HepG2 (cell line): ENCODE data around the gene MXRA8. TPM values are rescaled to one million over a fixed set of nuclear protein-coding genes. Genes with fewer than 3 reads are reported as not detected.

Source experiments
- ATF7 ChIP-seq, 2 experiments: fragments of 450-650 bp in 1 of 2; sonication (generic) in 1 of 2; formaldehyde crosslinking in 1 of 2; IDR thresholded peaks; 2 replicates each; pipeline versions ENCODE4 v1.4.0 to v1.6.1; 2016 to 2020; ENCODE audit warnings: antibody characterized with exemption in 1 of 2, mild to moderate bottlenecking in 1 of 2, missing genetic modification reagents in 1 of 2
- IKZF1 ChIP-seq: fragments of 450-650 bp; IDR thresholded peaks from 2 replicates; pipeline ENCODE4 v1.7.1; 2016
- LCORL ChIP-seq, 2 experiments: fragments of 450-650 bp in 1 of 2; sonication (generic) in 1 of 2; formaldehyde crosslinking in 1 of 2; IDR thresholded peaks; 2 replicates each; pipeline versions ENCODE4 v1.5.0 to v1.6.1; 2017 to 2020; ENCODE audit warnings: antibody characterized with exemption in 1 of 2, missing genetic modification reagents in 1 of 2
- MBNL3 ChIP-seq: fragments of 250-450 bp; sonication (Bioruptor Pico); conservative IDR thresholded peaks from 2 replicates; pipeline ENCODE4 v1.8.0; 2022; ENCODE audit warnings: mild to moderate bottlenecking, inconsistent platforms
- SP5 ChIP-seq: IDR thresholded peaks from 2 replicates; pipeline ENCODE4 v1.6.1; 2016; ENCODE audit warnings: low read depth, borderline replicate concordance
- TEAD3 ChIP-seq: optimal IDR thresholded peaks from 2 replicates; pipeline ENCODE3; 2016; ENCODE audit warnings: borderline replicate concordance
- WIZ ChIP-seq: sonication (generic); formaldehyde crosslinking; IDR thresholded peaks from 2 replicates; pipeline ENCODE4 v1.5.1; 2020; ENCODE audit warnings: mild to moderate bottlenecking, missing genetic modification reagents
- ZFP36L1 ChIP-seq: sonication (generic); formaldehyde crosslinking; IDR thresholded peaks from 2 replicates; pipeline ENCODE4 v1.8.0; 2022; ENCODE audit warnings: mild to moderate bottlenecking, missing genetic modification reagents, moderate library complexity
- ZNF17 ChIP-seq: sonication (generic); formaldehyde crosslinking; IDR thresholded peaks from 2 replicates; pipeline ENCODE4 v1.5.0; 2020; ENCODE audit warnings: mild to moderate bottlenecking, missing genetic modification reagents
- ZNF251 ChIP-seq: sonication (generic); formaldehyde crosslinking; IDR thresholded peaks from 2 replicates; pipeline ENCODE4 v1.9.0; 2021; ENCODE audit warnings: mild to moderate bottlenecking, missing genetic modification reagents
- ZNF264 ChIP-seq: sonication (generic); formaldehyde crosslinking; IDR thresholded peaks from 2 replicates; pipeline ENCODE4 v1.4.0; 2020; ENCODE audit warnings: missing genetic modification reagents
- ZNF431 ChIP-seq: sonication (generic); formaldehyde crosslinking; IDR thresholded peaks from 2 replicates; pipeline ENCODE4 v1.9.0; 2022; ENCODE audit warnings: missing genetic modification reagents, low read depth, mild to moderate bottlenecking, borderline replicate concordance
- ZSCAN31 ChIP-seq: sonication (generic); formaldehyde crosslinking; IDR thresholded peaks from 2 replicates; pipeline ENCODE4 v1.5.0; 2020; ENCODE audit warnings: low read depth, mild to moderate bottlenecking, missing genetic modification reagents
- polyA plus RNA-seq, 8 experiments: library from polyadenylated mRNA; depleted of rRNA in 3 of 8; stranded (reverse) in 7 of 8; unstranded in 1 of 8; fragments of >200 nt; fragmentation: Illumina TruSeq in 4 of 8; extraction: Trizol in 4 of 8; gene quantifications; 2 replicates each; pipeline versions ENCODE4 v1.2.1 to v1.2.3, GENCODE V29; 2011 to 2016; ENCODE audit warnings: low read depth in 4 of 8, missing spikeins in 1 of 8, mixed read lengths in 1 of 8; ENCODE audit not compliant: insufficient read depth in 1 of 8
- total RNA-seq, 5 experiments: library from RNA; depleted of rRNA; stranded (reverse); fragments of >200 nt; fragmentation: Illumina TruSeq; extraction: Trizol; gene quantifications; 2 replicates each; pipeline ENCODE4 v1.2.3, GENCODE V29; 2016; ENCODE audit warnings: low read depth in 1 of 5
- TF ChIP-seq, protein P1 (sequence below): sonication (generic); formaldehyde crosslinking; IDR thresholded peaks from 2 replicates; pipeline ENCODE4 v1.5.0; 2020; ENCODE audit warnings: missing genetic modification reagents, mild to moderate bottlenecking, borderline replicate concordance
- TF ChIP-seq, protein P2 (sequence below): sonication (generic); formaldehyde crosslinking; conservative IDR thresholded peaks from 2 replicates; pipeline ENCODE4 v1.8.0; 2022; ENCODE audit warnings: missing genetic modification reagents
- TF ChIP-seq, protein P3 (sequence below): sonication (generic); formaldehyde crosslinking; IDR thresholded peaks from 2 replicates; pipeline ENCODE4 v1.4.0; 2020; ENCODE audit warnings: missing genetic modification reagents
- TF ChIP-seq, protein P4 (sequence below): sonication (generic); formaldehyde crosslinking; IDR thresholded peaks from 2 replicates; pipeline ENCODE4 v1.4.0; 2020; ENCODE audit warnings: mild to moderate bottlenecking, missing genetic modification reagents
- TF ChIP-seq, protein P5 (sequence below): sonication (generic); formaldehyde crosslinking; IDR thresholded peaks from 2 replicates; pipeline ENCODE4 v1.5.1; 2020; ENCODE audit warnings: mild to moderate bottlenecking, missing genetic modification reagents, moderate library complexity
- TF ChIP-seq, protein P6 (sequence below): sonication (generic); formaldehyde crosslinking; IDR thresholded peaks from 2 replicates; pipeline ENCODE4 v1.4.0; 2020; ENCODE audit warnings: mild to moderate bottlenecking, missing genetic modification reagents
- TF ChIP-seq, protein P7 (sequence below): sonication (generic); formaldehyde crosslinking; conservative IDR thresholded peaks from 2 replicates; pipeline ENCODE4 v1.5.0; 2020; ENCODE audit warnings: missing genetic modification reagents

The MXRA8 gene
- total and polyA plus RNA-seq, 2 of the 13 experiments (the other 11 are each of a cell fraction or from before 2014, with no cell fraction given): 19.8 to 44.8 TPM

DNA sequence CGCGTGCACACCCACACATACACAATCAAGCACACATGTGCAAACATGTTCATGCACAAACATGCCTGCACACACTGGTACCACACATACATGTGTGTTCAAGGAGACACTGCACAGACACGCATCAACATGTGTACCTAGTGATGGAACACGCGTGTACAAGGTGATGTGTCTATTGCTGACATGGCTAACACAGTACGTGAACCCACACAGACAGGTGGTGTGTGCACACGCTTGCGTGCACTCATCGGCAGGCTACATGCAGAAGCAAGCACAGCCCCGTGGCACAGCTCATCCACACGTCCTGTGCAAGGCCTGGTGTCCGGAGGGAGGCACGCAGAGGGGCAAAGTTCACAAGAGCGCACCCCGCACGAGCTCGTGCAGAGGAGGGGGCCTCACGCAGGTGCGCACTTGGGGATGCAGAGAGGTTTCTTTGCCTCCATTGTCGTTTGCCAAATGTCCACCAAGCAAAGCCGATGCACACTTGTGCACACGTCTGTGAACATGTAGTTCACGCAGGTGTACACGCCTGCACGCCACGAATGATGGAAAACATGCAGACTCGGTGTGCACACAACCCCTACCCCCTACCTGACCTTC, 51.6 kb downstream of the MXRA8 start (continued):
- no peak for TF ChIP-seq WIZ (CRISPR knock-in tag)
- TF ChIP-seq, protein P1, sequence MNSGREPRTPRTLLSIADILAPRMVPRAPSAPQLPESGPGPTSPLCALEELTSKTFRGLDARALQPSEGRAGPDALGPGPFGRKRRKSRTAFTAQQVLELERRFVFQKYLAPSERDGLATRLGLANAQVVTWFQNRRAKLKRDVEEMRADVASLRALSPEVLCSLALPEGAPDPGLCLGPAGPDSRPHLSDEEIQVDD: no peak
- no peak for TF ChIP-seq LCORL (IDR thresholded peaks at IDR 0.05)
- peak; percentile 72 for TF ChIP-seq LCORL (CRISPR knock-in tag; IDR thresholded peaks at IDR 0.05)
- TF ChIP-seq ZNF251: no peak
- TF ChIP-seq, protein P2, sequence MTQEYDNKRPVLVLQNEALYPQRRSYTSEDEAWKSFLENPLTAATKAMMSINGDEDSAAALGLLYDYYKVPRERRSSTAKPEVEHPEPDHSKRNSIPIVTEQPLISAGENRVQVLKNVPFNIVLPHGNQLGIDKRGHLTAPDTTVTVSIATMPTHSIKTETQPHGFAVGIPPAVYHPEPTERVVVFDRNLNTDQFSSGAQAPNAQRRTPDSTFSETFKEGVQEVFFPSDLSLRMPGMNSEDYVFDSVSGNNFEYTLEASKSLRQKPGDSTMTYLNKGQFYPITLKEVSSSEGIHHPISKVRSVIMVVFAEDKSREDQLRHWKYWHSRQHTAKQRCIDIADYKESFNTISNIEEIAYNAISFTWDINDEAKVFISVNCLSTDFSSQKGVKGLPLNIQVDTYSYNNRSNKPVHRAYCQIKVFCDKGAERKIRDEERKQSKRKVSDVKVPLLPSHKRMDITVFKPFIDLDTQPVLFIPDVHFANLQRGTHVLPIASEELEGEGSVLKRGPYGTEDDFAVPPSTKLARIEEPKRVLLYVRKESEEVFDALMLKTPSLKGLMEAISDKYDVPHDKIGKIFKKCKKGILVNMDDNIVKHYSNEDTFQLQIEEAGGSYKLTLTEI (CRISPR knock-in tag): no peak
- no peak for TF ChIP-seq ZFP36L1 (CRISPR knock-in tag)
- TF ChIP-seq SP5 (CRISPR knock-in tag): no peak
- no peak for TF ChIP-seq ATF7 (IDR thresholded peaks at IDR 0.05)
- TF ChIP-seq ATF7 (CRISPR knock-in tag; IDR thresholded peaks at IDR 0.05): no peak
- no peak for TF ChIP-seq ZNF431 (CRISPR knock-in tag)
- TF ChIP-seq IKZF1: no peak
- TF ChIP-seq, protein P3, sequence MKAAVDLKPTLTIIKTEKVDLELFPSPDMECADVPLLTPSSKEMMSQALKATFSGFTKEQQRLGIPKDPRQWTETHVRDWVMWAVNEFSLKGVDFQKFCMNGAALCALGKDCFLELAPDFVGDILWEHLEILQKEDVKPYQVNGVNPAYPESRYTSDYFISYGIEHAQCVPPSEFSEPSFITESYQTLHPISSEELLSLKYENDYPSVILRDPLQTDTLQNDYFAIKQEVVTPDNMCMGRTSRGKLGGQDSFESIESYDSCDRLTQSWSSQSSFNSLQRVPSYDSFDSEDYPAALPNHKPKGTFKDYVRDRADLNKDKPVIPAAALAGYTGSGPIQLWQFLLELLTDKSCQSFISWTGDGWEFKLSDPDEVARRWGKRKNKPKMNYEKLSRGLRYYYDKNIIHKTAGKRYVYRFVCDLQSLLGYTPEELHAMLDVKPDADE: no peak
- TF ChIP-seq, protein P4, sequence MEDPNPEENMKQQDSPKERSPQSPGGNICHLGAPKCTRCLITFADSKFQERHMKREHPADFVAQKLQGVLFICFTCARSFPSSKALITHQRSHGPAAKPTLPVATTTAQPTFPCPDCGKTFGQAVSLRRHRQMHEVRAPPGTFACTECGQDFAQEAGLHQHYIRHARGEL (CRISPR knock-in tag): 0 out of 2 replicates have a peak, but pooled peaks have one; percentile 15
- TF ChIP-seq ZSCAN31: no peak
- no peak for TF ChIP-seq ZNF17 (CRISPR knock-in tag)
- TF ChIP-seq MBNL3 (CRISPR knock-in tag): no peak
- TF ChIP-seq, protein P5, sequence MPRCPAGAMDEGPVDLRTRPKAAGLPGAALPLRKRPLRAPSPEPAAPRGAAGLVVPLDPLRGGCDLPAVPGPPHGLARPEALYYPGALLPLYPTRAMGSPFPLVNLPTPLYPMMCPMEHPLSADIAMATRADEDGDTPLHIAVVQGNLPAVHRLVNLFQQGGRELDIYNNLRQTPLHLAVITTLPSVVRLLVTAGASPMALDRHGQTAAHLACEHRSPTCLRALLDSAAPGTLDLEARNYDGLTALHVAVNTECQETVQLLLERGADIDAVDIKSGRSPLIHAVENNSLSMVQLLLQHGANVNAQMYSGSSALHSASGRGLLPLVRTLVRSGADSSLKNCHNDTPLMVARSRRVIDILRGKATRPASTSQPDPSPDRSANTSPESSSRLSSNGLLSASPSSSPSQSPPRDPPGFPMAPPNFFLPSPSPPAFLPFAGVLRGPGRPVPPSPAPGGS (CRISPR knock-in tag): no peak
- TF ChIP-seq, protein P6, sequence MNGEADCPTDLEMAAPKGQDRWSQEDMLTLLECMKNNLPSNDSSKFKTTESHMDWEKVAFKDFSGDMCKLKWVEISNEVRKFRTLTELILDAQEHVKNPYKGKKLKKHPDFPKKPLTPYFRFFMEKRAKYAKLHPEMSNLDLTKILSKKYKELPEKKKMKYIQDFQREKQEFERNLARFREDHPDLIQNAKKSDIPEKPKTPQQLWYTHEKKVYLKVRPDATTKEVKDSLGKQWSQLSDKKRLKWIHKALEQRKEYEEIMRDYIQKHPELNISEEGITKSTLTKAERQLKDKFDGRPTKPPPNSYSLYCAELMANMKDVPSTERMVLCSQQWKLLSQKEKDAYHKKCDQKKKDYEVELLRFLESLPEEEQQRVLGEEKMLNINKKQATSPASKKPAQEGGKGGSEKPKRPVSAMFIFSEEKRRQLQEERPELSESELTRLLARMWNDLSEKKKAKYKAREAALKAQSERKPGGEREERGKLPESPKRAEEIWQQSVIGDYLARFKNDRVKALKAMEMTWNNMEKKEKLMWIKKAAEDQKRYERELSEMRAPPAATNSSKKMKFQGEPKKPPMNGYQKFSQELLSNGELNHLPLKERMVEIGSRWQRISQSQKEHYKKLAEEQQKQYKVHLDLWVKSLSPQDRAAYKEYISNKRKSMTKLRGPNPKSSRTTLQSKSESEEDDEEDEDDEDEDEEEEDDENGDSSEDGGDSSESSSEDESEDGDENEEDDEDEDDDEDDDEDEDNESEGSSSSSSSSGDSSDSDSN (CRISPR knock-in tag): peak; percentile 62
- TF ChIP-seq, protein P7, sequence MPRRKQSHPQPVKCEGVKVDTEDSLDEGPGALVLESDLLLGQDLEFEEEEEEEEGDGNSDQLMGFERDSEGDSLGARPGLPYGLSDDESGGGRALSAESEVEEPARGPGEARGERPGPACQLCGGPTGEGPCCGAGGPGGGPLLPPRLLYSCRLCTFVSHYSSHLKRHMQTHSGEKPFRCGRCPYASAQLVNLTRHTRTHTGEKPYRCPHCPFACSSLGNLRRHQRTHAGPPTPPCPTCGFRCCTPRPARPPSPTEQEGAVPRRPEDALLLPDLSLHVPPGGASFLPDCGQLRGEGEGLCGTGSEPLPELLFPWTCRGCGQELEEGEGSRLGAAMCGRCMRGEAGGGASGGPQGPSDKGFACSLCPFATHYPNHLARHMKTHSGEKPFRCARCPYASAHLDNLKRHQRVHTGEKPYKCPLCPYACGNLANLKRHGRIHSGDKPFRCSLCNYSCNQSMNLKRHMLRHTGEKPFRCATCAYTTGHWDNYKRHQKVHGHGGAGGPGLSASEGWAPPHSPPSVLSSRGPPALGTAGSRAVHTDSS (CRISPR knock-in tag): no peak
- TF ChIP-seq ZNF264 (CRISPR knock-in tag): no peak
- no peak for TF ChIP-seq TEAD3
